Non-pigmented ciliary epithelial cell (primary cell): Measurements from ENCODE around the gene CCDC60.

ENCODE experiments used
- DNase-seq: peaks from one replicate; pipeline ENCODE4 v3.0.0-alpha.2; 2010; ENCODE audit warnings: low read depth

CCDC60 gene

GRCh38 chr12:119334430-119335170 is at the start of gene CCDC60:
Gene CCDC60, plus strand, starts transcription at chr12:119334729. Its CDS starts 448 bp downstream, at chr12:119335177.
- no peak for DNase-seq

GRCh38 chr12:119288576-119288975 is 46.0 kb upstream of the CCDC60 start:
- no peak for DNase-seq

DNA sequence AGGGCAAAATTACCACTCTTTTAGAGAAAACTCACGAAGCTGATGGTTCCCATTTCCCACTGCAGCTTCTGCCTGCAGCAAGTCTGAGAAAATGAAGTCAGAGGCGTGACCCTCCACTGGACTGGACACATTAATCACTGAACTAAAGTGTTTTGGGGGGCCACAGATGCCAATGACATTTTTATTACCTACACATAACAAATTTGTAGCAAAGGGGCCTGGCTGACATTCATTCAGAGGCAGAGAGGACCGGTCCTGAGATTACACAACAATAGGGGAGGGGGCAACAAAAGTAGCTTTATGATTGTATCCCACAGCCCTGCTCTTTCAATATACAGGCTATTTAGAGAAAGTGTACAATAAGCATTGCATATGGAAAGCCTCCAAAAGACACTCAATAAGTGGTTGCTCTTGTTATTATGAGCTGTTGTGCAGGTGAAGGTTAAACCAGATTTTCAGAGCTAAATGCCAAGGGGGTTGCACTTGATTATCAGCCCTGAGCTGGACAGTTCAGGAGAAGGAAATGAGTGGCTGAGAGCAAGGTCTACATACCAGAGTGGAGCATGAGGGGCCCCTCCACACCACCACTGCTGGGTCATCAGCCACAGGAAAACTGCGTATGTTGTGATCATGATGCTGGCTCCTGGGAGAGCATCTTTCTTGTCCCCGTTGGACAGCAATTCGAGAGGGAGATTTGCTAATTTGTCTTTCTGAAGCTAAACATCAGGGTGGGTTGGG is 41.5 kb upstream of the CCDC60 start:
- DNase-seq, result no peak

GRCh38 chr12:119294211-119294610 is 40.3 kb upstream of the CCDC60 start:
- DNase-seq, result no peak

DNA sequence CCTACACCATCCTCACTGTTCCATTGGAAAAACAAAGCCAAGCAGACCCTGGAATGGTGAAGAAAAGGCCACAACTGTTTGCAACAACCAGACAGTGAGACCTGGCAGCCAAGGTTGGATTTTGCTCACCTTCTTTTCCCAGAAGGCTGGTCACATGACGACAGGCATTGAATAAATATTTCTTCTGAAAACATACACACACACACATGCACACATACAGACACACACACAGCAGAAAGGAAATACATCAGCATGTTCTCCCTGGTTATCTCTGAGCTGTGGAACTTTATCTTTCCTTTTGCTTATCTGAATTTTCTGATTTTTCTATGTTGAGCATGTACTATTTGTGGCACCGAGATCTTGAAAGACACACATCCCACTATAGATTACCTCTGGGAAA is 38.0 kb upstream of the CCDC60 start:
- no peak for DNase-seq

GRCh38 chr12:119299130-119299529 is 35.4 kb upstream of the CCDC60 start:
- no peak for DNase-seq

- no peak for DNase-seq
These were observed 33.1 kb upstream of the CCDC60 start for GRCh38 chr12:119301379-119301778.

DNA sequence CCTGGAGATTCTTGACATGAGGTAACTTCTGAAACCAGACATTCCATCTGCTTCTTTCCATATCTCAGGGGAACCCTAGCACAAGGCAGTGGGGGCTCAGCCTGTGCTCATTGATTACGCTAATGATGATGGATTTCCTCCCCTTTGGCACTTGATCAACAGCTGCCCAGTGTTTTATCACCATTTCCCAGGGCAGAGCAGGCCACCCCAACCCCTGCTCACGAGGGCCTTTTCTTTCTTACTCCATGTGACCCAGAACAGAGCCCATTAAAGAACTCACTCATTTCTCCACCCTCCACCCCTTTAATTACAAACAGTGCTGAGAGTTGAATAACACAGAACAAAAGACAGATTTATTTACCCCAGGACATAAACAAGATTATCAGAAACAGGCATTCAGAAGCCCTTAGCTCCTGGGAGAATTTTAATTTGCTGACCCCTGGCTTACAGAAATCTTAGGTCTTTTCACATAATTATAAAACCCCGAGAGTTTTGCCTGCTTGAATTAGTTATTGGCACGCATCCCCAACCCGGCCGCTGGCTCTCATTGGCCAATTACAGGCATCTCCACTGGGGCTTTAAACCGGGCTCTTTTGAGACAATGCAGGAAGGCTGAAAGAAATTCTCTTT is 32.0 kb upstream of the CCDC60 start:
- no peak for DNase-seq

DNA sequence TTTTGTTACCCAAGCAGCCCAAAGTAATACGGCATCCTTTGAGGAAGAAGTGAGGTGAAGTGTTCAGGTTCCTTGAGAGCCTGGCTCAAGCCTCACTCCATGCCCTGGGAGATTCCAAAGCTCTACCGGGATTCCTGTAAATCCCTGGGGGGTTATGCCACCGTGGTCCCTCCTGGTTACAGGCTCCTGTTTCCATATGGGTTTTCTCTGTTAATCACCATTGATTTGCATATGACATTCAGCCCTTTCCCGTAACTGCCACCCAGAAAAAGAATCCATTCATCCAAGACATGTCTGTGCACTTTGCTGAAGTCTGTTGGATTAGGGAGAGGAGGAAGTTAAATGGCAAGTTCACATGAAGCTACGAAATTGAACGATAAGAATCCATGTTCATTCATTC is 27.9 kb upstream of the CCDC60 start:
- no peak for DNase-seq

- no peak for DNase-seq
These were observed 26.8 kb upstream of the CCDC60 start for GRCh38 chr12:119307747-119308146.

GRCh38 chr12:119308708-119309456 is 25.6 kb upstream of the CCDC60 start:
- no peak for DNase-seq

DNA sequence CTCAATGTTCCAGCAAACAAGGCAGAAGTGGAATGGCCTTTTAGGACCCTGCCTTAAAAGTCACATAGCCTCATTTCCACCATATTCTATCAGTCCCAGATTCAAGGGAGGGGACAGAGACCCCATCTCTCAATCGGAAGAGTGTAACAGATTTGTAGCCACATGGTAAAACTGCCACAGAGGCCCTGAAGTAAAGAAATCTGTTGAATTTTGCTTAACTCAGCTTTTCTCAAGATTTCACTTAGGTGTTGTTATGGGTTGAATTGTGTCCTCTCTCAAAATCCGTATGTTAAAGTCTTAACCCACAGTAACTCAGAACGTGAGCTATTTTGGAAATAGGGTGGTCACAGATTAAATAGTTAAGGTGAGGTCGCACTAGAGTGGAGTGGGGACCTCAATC is 22.7 kb upstream of the CCDC60 start:
- DNase-seq, result no peak

- no peak for DNase-seq
These were observed 21.6 kb upstream of the CCDC60 start for GRCh38 chr12:119312904-119313303.

DNA sequence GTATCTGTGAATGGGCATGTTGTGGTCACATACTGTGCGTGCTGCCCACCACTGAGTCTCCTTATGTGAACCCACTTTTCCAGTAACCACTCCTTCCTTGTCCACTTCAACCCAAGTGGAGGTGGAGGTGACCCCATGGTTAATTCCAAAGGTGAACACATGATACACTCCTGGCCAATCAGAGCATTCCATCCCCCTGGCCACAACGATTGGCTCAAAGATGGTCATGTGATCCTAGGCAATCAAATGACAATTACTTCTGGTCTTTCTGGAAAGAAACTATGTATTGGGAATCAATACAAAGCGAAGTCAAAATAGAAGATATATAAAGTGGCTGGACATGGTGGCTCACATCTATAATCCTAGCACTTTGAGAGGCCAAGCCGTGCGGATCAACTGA is 20.2 kb upstream of the CCDC60 start:
- no peak for DNase-seq

GRCh38 chr12:119319638-119320037 is 14.9 kb upstream of the CCDC60 start:
- no peak for DNase-seq

DNA sequence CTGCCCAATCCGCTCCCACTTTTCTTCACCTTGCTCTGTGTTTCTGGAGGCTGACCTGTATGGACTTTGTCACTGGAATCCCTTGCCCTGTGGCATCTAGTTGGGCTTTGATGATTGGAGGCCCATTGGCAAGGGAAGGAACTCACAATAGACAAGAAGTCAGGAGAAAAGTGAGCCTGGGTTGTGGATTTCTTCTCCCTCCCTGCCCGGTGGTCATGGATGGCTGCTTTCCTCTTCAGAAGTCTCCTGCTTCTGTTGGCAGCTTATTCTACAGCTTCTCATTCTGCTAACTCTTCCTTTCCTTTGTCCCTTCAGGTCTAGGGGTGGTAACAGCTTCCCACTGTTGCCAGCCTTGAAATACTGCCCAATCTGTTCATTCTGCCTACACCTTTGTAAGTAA is 13.9 kb upstream of the CCDC60 start:
- no peak for DNase-seq

DNA sequence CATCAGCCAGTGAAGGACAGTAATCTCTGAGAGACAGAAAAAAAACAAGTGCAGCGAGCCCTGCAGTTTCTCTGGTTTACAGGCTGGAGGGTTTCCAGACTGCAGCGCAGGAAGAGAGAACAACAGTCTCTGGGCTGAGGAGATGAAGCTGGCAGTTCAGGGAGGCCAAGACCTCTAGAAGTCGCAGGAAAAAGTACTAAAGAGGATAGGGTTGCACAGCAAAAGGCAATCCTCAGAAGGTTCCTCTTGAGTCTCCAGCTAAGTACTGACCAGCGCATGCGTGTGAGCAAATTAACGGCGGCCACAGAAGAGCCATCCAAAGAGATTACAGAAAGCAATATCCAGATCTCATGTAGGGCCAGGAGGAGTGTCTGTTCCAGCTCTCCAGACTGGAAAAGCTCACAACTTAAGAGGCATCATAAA is 12.2 kb upstream of the CCDC60 start:
- DNase-seq, result no peak

DNA sequence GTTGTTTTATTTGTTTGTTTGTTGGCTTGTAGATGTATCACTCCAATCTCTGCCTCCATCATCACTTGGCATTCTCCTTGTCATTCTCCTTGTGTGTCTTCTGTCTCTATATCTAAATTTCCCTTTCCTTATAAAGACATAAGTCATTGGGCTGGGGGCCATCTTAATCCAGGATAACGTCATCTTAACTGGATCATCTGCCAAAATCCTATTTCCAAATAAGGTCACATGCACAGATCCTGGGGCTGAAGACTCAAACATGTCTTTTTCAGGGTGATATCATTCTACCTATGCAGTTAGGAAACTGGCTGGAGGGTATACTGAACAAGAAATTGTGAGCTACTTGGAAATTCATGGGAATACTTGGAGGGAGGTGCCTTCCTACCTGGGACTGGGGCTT is 8.7 kb upstream of the CCDC60 start:
- no peak for DNase-seq

DNA sequence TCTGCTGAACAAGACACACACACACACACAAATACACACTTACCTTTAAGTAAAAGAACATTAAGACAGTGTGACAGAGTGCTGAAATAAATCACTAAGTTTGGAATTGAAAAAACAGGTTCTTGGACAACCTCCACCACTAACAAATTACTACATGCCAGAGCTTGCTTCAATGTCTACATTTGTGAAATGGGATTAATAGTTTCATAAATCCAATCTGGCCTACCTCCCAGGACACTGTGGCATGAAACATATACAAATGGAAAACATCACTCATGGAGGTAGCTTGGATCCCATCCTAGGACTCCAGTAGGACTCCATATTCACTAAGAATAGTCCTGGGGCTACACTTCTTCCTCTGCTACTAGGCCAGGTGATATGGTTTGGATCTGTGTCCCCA is 8.2 kb upstream of the CCDC60 start:
- DNase-seq, result no peak

DNA sequence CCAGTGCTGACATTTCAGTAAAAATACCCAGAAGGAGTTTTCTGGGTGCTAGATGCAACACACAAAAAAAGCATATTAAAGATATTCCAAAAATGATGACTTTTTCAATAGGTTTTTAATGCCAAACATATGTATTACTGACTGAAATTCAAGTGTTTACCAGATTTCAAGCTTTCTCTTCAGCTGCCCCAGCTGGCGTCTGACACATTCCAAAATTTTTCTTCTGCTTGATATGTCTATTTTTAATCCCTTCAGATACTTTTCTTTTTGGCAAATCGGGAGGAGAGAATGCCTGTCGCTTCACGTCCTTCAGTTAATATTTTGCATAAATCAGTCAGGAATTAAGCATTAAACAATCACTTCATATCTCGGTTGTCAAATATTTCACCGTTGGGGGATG is 7.1 kb upstream of the CCDC60 start:
- DNase-seq, result no peak

DNA sequence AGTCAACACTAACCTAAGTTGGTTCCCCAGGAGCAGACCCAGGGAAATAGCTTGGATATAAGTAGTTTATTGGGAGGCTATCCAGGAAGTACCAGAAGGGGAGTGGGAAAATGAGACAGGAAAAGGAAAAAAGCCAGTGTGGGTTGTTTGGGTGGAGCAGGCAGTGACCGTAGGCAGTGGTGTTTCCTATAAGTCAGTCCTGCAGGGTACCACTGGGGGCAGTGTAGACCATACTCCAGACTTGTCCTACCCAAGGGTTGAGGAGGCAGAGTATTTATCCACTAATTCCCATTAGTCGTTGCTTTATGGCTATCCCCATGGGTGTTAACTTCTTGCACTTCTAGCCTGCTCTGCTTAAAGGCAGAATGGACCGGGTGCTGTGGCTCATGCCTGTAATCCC is 6.4 kb upstream of the CCDC60 start:
- no peak for DNase-seq

DNA sequence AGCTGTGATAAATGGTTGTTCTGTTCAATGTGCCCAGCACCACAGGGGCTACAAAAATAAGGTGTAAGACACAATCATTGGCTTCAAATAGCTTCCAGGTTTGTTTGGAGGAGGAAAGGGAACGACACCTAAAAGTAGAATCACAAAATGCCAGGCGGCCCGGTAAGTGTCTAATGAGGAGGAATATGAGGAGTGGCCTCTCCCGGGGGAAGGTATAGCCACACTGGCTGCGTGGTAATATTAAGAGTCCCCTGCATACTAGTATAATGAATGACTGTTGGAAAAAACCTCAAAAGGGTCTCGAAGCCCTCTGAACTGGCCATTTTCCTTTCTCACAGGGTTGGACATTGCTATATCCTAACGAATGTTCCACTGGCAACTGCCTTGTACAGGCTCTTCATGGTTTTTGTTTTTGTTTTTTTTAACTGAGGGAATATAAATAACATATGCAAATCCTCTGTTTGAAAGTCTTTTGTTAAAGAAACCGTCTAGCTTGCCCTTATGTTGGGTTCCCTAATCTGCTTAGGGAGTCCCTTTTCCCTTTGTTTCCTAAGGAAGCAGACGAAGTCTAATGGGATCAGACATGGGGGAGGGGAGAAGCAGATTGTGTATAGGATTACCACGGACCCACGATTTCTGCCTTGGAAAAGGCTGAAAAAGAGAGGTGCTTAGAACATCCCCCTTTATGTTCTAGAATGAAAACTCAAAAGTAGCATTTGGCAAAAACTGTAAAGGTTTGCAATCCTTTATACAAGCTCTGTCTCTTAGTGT is 4.2 kb downstream of the CCDC60 start:
- DNase-seq, result no peak
